GM23338 (cell line): ENCODE data around the gene TMCO1. TPM values are rescaled to one million over a fixed set of nuclear protein-coding genes. Genes with fewer than 3 reads are reported as not detected.

ENCODE experiments used
- ATAC-seq: fragments of 200-7000 bp; cut with Tn5 transposase; 3 replicates; pipeline ENCODE4 v1.9.1; 2020
- DNase-seq: peaks from one replicate; pipeline ENCODE4 v3.0.0-alpha.2; 2015; ENCODE audit warnings: low spot score
- H2AFZ ChIP-seq: fragments of 200-600 bp; sonication (generic); 2 replicates; pipeline ENCODE4 v1.8.0; 2016; ENCODE audit warnings: antibody characterized with exemption, mild to moderate bottlenecking, moderate library complexity
- H3F3A ChIP-seq: fragments of 200-600 bp; sonication (generic); replicated peaks from 2 replicates; pipeline ENCODE4 v1.8.0; 2017; ENCODE audit warnings: antibody characterized with exemption, mixed run types, low read depth
- H3K27ac ChIP-seq: fragments of 200-600 bp; sonication (generic); 2 replicates; pipeline ENCODE4 v1.6.1; 2016; ENCODE audit warnings: low read depth
- H3K27me3 ChIP-seq: fragments of 200-600 bp; sonication (generic); 2 replicates; pipeline ENCODE4 v1.8.0; 2016; ENCODE audit warnings: mild to moderate bottlenecking, mixed run types, moderate library complexity; ENCODE audit not compliant: insufficient read depth
- H3K36me3 ChIP-seq: fragments of 200-600 bp; sonication (generic); 2 replicates; pipeline ENCODE4 v1.8.0; 2016; ENCODE audit warnings: mild to moderate bottlenecking; ENCODE audit not compliant: insufficient read depth
- H3K4me1 ChIP-seq: fragments of 200-600 bp; sonication (generic); 2 replicates; pipeline ENCODE4 v1.8.0; 2016; ENCODE audit warnings: mild to moderate bottlenecking, moderate library complexity; ENCODE audit not compliant: insufficient read depth
- H3K4me2 ChIP-seq: fragments of 200-600 bp; sonication (generic); 2 replicates; pipeline ENCODE4 v1.7.1; 2017; ENCODE audit warnings: mixed run types
- H3K4me3 ChIP-seq: fragments of 200-600 bp; sonication (generic); 2 replicates; pipeline ENCODE4 v1.6.1; 2016; ENCODE audit warnings: mixed run types
- H3K79me2 ChIP-seq: fragments of 200-600 bp; sonication (generic); replicated peaks from 2 replicates; pipeline ENCODE4 v1.8.0; 2017; ENCODE audit warnings: mild to moderate bottlenecking; ENCODE audit not compliant: insufficient read depth
- H3K9me2 ChIP-seq: fragments of 200-600 bp; sonication (generic); 2 replicates; pipeline ENCODE4 v1.8.0; 2017; ENCODE audit not compliant: insufficient read depth
- H4K20me1 ChIP-seq: fragments of 200-600 bp; sonication (generic); replicated peaks from 2 replicates; pipeline ENCODE4 v1.8.0; 2017; ENCODE audit warnings: mild to moderate bottlenecking; ENCODE audit not compliant: insufficient read depth
- H3K27ac Mint-ChIP-seq: 2 replicates; pipeline ENCODE4 v1.8.0; 2020; ENCODE audit warnings: inconsistent platforms, mild to moderate bottlenecking, moderate library complexity, mixed read lengths
- H3K27me3 Mint-ChIP-seq: 3 replicates; pipeline ENCODE4 v1.8.0; 2022; ENCODE audit warnings: low read depth, mild to moderate bottlenecking, moderate library complexity, mixed read lengths, inconsistent platforms; ENCODE audit not compliant: insufficient read depth, poor library complexity
- H3K36me3 Mint-ChIP-seq: 3 replicates; pipeline ENCODE4 v1.8.0; 2021; ENCODE audit warnings: low read depth, mild to moderate bottlenecking, inconsistent platforms, moderate library complexity, mixed read lengths
- H3K4me1 Mint-ChIP-seq: 3 replicates; pipeline ENCODE4 v1.8.0; 2020; ENCODE audit warnings: mild to moderate bottlenecking, inconsistent platforms, mixed read lengths
- H3K4me3 Mint-ChIP-seq: 3 replicates; pipeline ENCODE4 v1.8.0; 2021; ENCODE audit warnings: moderate library complexity, mild to moderate bottlenecking, inconsistent platforms, mixed read lengths
- H3K9me3 Mint-ChIP-seq: 3 replicates; pipeline ENCODE4 v1.8.0; 2020; ENCODE audit warnings: moderate library complexity, mild to moderate bottlenecking, inconsistent platforms, mixed read lengths
- CREB1 ChIP-seq: fragments of 250-450 bp; sonication (Bioruptor Pico); IDR thresholded peaks from 2 replicates; pipeline ENCODE4 v1.5.0; 2020; ENCODE audit warnings: low read depth, mild to moderate bottlenecking, moderate library complexity
- CTCF ChIP-seq, 2 experiments: fragments of 200-600 bp in 1 of 2; sonication (generic) in 1 of 2; conservative IDR thresholded peaks; 2 replicates each; pipeline versions ENCODE4 v1.5.1 to v1.6.1; 2016 to 2017; ENCODE audit warnings: antibody characterized with exemption in 2 of 2, low read depth in 2 of 2, mild to moderate bottlenecking in 2 of 2, moderate library complexity in 1 of 2
- ETS1 ChIP-seq: IDR thresholded peaks from 2 replicates; pipeline ENCODE4 v1.6.1; 2016; ENCODE audit warnings: antibody characterized with exemption
- EZH2 ChIP-seq: fragments of 200-600 bp; sonication (generic); IDR thresholded peaks from one replicate; pipeline ENCODE4 v1.8.0; 2017; ENCODE audit warnings: antibody characterized with exemption, mild to moderate bottlenecking, low read depth; ENCODE audit not compliant: unreplicated experiment
- EZH2phosphoT487 ChIP-seq: fragments of 200-600 bp; sonication (generic); IDR thresholded peaks from one replicate; pipeline ENCODE4 v1.8.1; 2018; ENCODE audit warnings: antibody characterized with exemption; ENCODE audit not compliant: unreplicated experiment
- JUNB ChIP-seq: IDR thresholded peaks from one replicate; pipeline ENCODE4 v1.6.1; 2016; ENCODE audit warnings: antibody characterized with exemption; ENCODE audit not compliant: unreplicated experiment
- NANOG ChIP-seq: IDR thresholded peaks from 2 replicates; pipeline ENCODE4 v1.6.1; 2016; ENCODE audit warnings: antibody characterized with exemption, borderline replicate concordance
- POLR2AphosphoS5 ChIP-seq: IDR thresholded peaks from 2 replicates; pipeline ENCODE4 v1.6.1; 2016; ENCODE audit warnings: antibody characterized with exemption, low read depth
- REST ChIP-seq: IDR thresholded peaks from one replicate; pipeline ENCODE4 v1.6.1; 2018; ENCODE audit warnings: antibody characterized with exemption; ENCODE audit not compliant: unreplicated experiment
- STAT1 ChIP-seq: IDR thresholded peaks from one replicate; pipeline ENCODE4 v1.6.1; 2016; ENCODE audit warnings: antibody characterized with exemption; ENCODE audit not compliant: unreplicated experiment
- ZNF114 ChIP-seq: fragments of 250-450 bp; sonication (Bioruptor Pico); IDR thresholded peaks from 2 replicates; pipeline ENCODE4 v1.5.0; 2020; ENCODE audit warnings: mild to moderate bottlenecking, moderate library complexity
- ZNF462 ChIP-seq: fragments of 250-450 bp; sonication (Bioruptor Pico); IDR thresholded peaks from 2 replicates; pipeline ENCODE4 v1.5.0; 2020; ENCODE audit warnings: mild to moderate bottlenecking, moderate library complexity
- polyA plus RNA-seq: library from polyadenylated mRNA; unstranded; fragments of >200 nt; fragmentation: Nextera tagmentation; extraction: Ambion mirVana; gene quantifications from 2 replicates; pipeline ENCODE4 v1.2.1, GENCODE V29; 2016
- total RNA-seq: library from RNA; depleted of rRNA; stranded (reverse); fragments of >200 nt; shearing (Covaris generic); gene quantifications from 2 replicates; pipeline ENCODE4 v1.2.3, GENCODE V29; 2014

The TMCO1 gene
- total and polyA plus RNA-seq, 2 experiments from 2014 or later = 38.3 to 116 TPM

GRCh38 chr1:165772739-165773138 lies 4.1 kb upstream of the TMCO1 start:
- TF ChIP-seq CREB1 (CRISPR knock-in tag) = no peak
- no peak for TF ChIP-seq ZNF462 (CRISPR knock-in tag)
- TF ChIP-seq ZNF114 = no peak
- TF ChIP-seq STAT1 = no peak
- no peak for TF ChIP-seq ETS1
- TF ChIP-seq REST = no peak
- no peak for TF ChIP-seq EZH2phosphoT487
- TF ChIP-seq JUNB = no peak
- no peak for TF ChIP-seq POLR2AphosphoS5
- TF ChIP-seq EZH2 = no peak
- no peak for TF ChIP-seq CTCF (conservative IDR thresholded peaks at IDR 0.05; ENCODE audit: low read depth in 2 of 2)
- no peak for TF ChIP-seq NANOG
- no peaks in the 10 kb centered on the region for H4K20me1 ChIP-seq
- H3K79me2 ChIP-seq = peaks cover 16% of the 10 kb centered on the region
- no peaks in the 10 kb centered on the region for H3K9me2 ChIP-seq
- H3F3A ChIP-seq = 0 out of 2 replicates have a peak, but pooled peaks cover 5% of the 10 kb centered on the region
- Mint-ChIP-seq H3K36me3 (peaks cover 10% of the 10 kb centered on the region; the same call in 2 of the 3 replicates), H3K4me3 (no peak overlapping the region), H3K9me3 (no peaks in the 10 kb centered on the region), H3K27ac (no peak overlapping the region), H3K27me3 (no peaks in the 10 kb centered on the region), H3K4me1 (peaks cover 8% of the 10 kb centered on the region)
- no peaks in the 10 kb centered on the region for H3K27me3 ChIP-seq
- DNase-seq (no peak), ATAC-seq (no peak)
- H3K4me3 ChIP-seq = no peak overlapping the region
- no peak overlapping the region for H2AFZ ChIP-seq
- H3K36me3 ChIP-seq = no peaks in the 10 kb centered on the region
- H3K27ac ChIP-seq = no peak overlapping the region
- no peak overlapping the region for H3K4me2 ChIP-seq
- peaks cover 7% of the 10 kb centered on the region; the same call in 1 of the 2 replicates for H3K4me1 ChIP-seq
